HG03342 (cell line): ENCODE data around the gene CDCA4.

ENCODE experiments used
- ATAC-seq: cut with Tn5 transposase; IDR thresholded peaks from one replicate; pipeline ENCODE4 v1.9.1; 2021; ENCODE audit warnings: mild to moderate bottlenecking, moderate library complexity; ENCODE audit not compliant: unreplicated experiment

CDCA4 gene

GRCh38 chr14:105019861-105020814, 745 bp downstream of the CDCA4 start:
- peak; percentile 24 for ATAC-seq

- no peak for ATAC-seq
Measured at GRCh38 chr14:105018414-105018813, 2.5 kb downstream of the CDCA4 start.

- ATAC-seq: no peak
Measured at GRCh38 chr14:105015905-105016304, 5.0 kb downstream of the CDCA4 start.

GRCh38 chr14:105015242-105015641, 5.6 kb downstream of the CDCA4 start:
- no peak for ATAC-seq

GRCh38 chr14:105014631-105015030, 6.3 kb downstream of the CDCA4 start:
- no peak for ATAC-seq

GRCh38 chr14:105014032-105014431, 6.9 kb downstream of the CDCA4 start:
- no peak for ATAC-seq

DNA sequence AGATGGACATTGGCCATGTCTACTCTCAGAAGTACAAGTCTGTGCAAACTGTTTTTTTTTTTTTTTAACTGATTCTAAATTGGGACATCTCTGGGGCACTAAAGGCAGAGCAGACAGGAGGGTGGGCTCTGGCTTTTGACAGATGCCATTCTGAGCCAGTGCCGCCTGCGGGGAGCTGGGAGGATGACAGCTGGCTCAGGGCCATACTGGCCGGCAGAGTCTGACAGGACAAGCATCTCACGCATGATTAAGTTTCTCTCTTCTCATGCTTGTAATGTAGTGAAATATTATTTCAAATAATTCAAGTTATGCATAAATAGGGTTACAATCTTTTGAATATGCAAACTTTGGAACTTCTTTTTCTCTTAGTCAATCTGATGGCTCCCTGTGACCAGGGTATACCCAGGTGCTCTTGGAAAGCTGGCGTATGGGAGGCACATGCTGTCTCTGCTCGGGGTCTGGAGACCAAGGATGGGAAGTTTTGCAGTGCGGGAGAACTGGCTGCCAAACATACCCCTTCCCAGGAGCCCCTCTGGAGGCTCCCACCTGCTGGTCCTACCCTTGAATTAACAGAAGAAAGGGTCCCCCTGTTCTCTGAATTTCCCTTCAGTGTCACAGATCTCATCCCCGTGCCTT, 7.6 kb downstream of the CDCA4 start:
- no peak for ATAC-seq

GRCh38 chr14:105012171-105012985, 8.5 kb downstream of the CDCA4 start:
- no peak for ATAC-seq

- ATAC-seq: no peak
Measured at GRCh38 chr14:105011312-105011990, 9.4 kb downstream of the CDCA4 start.

DNA sequence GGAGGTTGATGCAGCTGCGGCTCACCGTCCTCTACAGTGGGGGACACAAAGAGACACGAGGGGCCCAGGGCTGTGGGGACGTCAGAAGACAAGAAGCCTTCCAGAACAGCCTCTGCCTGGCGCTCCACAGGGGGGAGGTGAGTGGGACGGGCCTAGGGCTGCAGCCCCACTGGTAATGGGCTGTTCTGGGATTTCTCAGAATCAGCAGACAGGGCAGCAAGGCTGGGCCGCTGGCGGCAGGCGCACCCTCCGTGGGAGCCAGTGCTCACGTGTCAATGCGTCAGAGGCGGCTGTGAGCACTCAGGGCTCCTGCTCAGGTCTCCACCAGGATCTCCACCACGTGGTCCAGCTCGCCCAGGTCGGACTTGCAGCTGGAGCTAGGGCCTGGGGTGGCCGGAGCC, 10.0 kb downstream of the CDCA4 start:
- ATAC-seq: no peak

GRCh38 chr14:105010106-105010505, 10.8 kb downstream of the CDCA4 start:
- no peak for ATAC-seq

DNA sequence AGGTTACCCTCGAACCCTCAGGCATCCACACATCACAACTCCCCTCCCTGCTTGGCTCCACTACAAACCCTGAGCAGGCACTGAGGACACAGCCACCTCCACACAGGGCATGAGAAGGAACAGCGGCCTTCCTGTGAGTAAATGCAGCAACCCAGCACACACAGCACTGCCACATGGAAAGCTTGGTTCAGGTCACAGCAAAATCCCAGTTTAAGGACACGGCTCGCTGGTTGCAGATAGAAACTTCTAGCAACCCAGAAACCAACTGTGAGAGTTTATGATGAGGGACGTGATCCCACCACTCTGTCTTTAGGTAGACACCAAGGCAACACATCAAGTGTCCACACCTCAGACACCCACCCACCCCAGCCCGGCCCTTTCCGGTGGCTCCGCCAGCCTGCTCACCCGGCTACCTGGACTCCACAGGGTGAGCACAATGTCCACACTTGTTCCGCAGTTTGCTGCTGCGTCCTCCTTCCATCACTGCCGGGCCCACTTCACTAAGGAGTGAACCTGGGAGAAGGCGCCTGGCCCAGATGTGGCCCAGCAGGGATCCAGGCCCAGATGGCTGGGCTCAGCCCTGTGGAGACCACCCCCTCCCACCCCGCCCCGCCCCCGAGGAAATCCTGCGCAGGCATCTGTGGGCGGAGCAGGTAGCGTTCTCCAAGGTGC, 13.2 kb downstream of the CDCA4 start:
- no peak for ATAC-seq

DNA sequence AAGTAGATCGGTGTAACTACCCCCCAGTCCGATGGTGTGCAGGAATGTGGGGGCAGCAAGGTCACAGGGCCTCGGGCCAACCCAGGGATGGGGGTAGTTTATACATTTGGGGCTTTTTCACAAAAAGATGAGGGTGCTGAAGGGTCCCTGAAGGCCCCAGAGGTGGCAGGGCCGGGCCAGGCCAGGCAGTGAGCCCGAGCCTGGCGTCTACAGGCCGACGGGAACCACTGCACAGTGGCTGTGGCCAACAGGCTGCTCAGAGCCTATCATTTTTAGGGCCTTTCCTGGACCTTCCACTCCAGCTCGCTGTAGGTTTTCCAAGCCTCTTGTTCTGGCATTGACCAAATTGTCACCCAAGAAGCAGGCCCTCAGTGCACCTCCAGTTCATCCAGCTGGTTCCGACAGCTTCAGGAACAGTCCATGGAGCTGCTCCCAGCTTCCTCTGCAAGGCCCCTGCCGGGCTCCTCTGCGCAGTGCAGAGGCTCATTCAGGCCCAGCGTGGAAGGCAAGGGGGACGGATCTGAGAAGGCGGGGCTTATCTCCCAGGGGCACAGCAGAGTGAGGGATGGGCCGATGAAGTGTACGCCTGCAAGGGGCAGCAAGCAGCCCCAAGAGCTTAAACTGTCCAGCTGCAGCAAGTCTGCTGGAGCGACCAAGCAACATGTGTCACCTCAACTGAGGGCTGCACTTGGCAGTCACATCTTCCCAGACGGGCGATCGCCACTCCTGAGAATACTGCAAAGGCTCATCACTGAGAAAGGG, 13.9 kb downstream of the CDCA4 start:
- ATAC-seq: no peak

DNA sequence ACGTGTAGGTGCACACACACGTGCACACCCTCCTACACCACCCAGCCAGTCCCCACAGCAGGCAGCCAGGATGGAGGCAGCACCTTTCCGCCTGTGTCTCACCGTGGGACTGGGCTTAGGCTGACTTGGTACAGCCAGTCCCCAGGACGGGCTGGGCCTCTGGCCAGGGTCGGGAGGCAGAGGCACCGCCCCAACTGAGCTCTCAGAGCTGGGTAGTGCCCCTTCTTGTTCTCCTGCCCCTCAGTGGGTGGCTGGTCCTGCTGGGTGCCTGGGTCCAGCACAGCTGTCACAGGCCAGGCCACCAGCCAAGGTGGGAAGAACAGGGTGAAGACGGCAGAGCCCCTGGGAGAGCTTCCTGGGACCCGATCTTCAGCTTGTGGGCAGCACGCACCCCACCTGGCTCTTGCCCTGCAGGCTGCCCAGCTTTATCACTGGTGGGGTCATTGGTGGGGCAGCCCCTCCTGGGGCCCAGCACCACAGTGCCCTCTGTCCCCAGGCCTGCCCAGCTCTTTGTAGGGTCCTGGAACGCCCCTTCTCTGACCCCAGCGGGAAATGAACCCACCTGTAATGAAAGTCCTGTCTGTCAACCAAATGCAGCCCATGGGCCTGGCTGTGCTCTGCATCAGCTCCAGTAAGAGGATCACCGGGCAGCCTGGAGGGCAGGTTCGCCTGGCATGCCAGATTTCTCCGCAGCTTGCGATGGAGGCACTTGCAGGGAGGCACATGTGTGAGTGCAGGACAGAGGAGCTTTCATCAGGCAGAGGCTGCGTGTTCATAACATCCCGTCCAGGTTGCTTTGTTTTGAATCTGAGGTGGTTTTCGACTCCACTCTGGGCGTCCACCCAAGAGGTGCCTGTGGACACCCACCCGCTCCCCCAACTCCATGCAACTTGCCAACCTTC, 14.7 kb downstream of the CDCA4 start:
- ATAC-seq: no peak

DNA sequence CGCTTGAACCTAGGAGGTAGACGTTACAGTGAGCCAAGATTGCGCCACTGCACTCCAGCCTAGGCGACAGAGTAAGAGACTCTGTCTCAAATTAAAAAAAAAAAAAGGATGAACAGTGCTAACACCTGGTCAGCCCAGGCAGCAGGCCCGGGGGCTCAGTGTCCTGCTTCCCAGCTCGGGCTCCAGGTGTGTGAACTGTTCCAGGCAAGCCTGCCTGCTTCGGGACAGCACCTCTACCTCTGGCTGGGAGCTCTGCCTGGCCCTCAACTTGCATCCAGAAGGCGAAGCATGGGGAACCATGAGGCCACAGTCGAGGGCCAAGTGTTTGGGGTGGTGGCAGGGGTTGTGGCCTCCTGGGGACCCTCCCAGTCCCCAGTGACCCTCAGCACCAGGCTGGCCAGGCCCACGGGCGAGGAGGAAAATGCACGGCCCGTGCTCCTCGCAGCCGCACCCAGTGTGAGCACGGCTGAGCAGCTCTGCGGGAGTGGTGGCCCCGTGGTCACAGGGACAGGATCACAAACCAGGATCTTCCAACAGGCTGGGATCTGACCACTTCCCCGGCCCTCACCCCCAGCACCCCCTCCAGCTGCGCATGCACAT, 15.5 kb downstream of the CDCA4 start:
- no peak for ATAC-seq

DNA sequence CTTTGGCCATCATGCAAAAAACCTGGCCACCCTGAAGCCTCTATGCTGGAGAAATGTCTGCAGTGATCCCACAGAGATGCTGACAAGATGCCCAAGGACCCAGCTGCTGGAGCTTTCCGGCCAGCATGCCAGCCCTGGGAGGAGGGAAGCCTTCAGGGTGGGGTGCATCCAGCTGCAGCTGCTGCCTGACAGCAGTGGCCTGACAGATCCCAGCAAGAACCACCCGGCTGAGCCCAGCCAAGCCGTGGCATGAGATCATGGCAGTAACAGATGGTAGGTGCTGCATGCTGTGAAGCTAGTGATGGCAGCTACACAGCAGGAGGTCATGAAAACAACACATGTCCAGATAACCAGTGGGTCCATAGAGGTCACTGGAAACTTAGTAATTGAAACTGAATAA, 21.5 kb downstream of the CDCA4 start:
- ATAC-seq: no peak

GRCh38 chr14:104998801-104999200, 22.1 kb downstream of the CDCA4 start:
- ATAC-seq: no peak

DNA sequence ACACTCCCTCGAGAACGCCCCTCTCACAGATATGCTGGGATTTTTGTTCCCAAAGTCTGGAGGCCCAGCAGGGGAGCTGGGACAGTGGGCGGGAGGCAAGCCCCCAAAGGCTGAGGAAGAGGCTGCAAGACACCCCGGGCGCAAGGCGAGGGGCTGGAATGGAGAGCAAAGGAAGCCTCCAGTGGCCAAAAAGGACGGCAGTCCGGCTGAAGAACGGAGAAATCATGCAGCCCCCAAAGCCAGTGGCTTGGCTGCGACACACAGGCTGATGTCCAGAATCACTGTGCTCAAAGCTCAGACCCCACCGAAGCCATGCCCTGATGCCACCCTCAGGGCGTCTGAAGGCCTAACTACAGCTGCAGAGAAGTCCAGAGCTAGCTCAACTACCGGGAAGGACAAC, 24.4 kb downstream of the CDCA4 start:
- no peak for ATAC-seq
